Measurements from ENCODE around the gene KNSTRN. TPM values are rescaled to one million over a fixed set of nuclear protein-coding genes. Genes with fewer than 3 reads are reported as not detected.
A peak's percentile ranks its signal among the peaks of the same experiment; 100 is the strongest.

KNSTRN gene
- total RNA-seq, 4 donors from 2014 or later, result 7.2 to 16.2 (median 9.9) TPM

GRCh38 chr15:40437752-40438687, 55.5 kb downstream of the KNSTRN start:
- H3K9me3 ChIP-seq, result no peaks in the 10 kb centered on the region
- H3K27ac ChIP-seq, result no peak overlapping the region
- peaks cover 0 to 50% (median 24%) of the 10 kb centered on the region in 3 donors for H3K4me1 ChIP-seq
- H3K4me3 ChIP-seq, result no peak overlapping the region
- H3K27me3 ChIP-seq, result peaks cover 46% of the 10 kb centered on the region
- H3K36me3 ChIP-seq, result no peaks in the 10 kb centered on the region
- TF ChIP-seq POLR2AphosphoS5 (IDR thresholded peaks at IDR 0.05) (no peak), EP300 (IDR thresholded peaks at IDR 0.05) (no peak), POLR2A (IDR thresholded peaks at IDR 0.05) (no peak), CTCF (IDR thresholded peaks at IDR 0.05) (no peak)
- no peak for ATAC-seq
- 66% methylated on average over 15 of the region's 21 CpGs; no CpG with 5 or more reads in 1 of the 2 donors for WGBS, 2 donors (ENCODE audit: low coverage in 1 of 2)

DNA sequence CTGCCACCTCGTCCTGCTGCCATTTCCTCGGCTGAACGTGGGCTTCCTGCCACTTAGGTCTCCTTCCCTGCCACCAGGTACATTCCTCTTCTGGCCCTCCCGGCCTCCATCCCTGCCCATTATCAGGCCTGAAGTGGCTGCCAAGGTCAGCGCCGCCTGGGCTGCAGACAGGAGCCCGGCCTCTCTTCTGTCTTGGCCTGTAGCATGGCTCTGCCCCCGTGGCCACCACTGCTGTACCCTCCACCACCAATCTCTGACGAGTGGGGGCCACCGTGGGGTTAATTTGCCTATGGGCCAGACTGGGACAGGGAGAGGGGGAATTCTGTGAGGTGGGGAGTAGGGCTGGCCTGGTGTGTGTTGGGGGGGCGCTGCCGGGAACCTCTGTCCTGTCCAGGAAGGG, 56.2 kb downstream of the KNSTRN start:
- Histone ChIP-seq H3K36me3 (no peaks in the 10 kb centered on the region), H3K27ac (no peak overlapping the region), H3K4me3 (no peak overlapping the region), H3K4me1 (peaks cover 0 to 57% (median 26%) of the 10 kb centered on the region in 3 donors), H3K27me3 (peaks cover 46% of the 10 kb centered on the region), H3K9me3 (no peaks in the 10 kb centered on the region)
- 71 to 75% methylated on average over 3 to 5 of the region's 12 CpGs for WGBS, 2 donors (ENCODE audit: low coverage in 1 of 2)
- no peak for ATAC-seq
- TF ChIP-seq CTCF (IDR thresholded peaks at IDR 0.05) (no peak), POLR2AphosphoS5 (IDR thresholded peaks at IDR 0.05) (no peak), EP300 (IDR thresholded peaks at IDR 0.05) (no peak), POLR2A (IDR thresholded peaks at IDR 0.05) (no peak)

GRCh38 chr15:40439461-40439959, 57.0 kb downstream of the KNSTRN start:
- Histone ChIP-seq H3K27ac (peak overlapping the region in 1 of 4 donors; percentile 89), H3K4me3 (peak overlapping the region; percentile 30 to 96), H3K9me3 (no peaks in the 10 kb centered on the region), H3K4me1 (peaks cover 0 to 65% (median 26%) of the 10 kb centered on the region in 3 donors), H3K36me3 (no peaks in the 10 kb centered on the region), H3K27me3 (peaks cover 46% of the 10 kb centered on the region)
- no peak for TF ChIP-seq POLR2A (IDR thresholded peaks at IDR 0.05)
- TF ChIP-seq POLR2AphosphoS5 (IDR thresholded peaks at IDR 0.05), result no peak
- no peak for TF ChIP-seq EP300 (IDR thresholded peaks at IDR 0.05)
- no peak for TF ChIP-seq CTCF (IDR thresholded peaks at IDR 0.05)
- WGBS, 2 donors (ENCODE audit: low coverage in 1 of 2), result 0% methylated on average over 1 of the region's 15 CpGs; no CpG with 5 or more reads in 1 of the 2 donors
- ATAC-seq, result no peak

- no peak for TF ChIP-seq POLR2A (IDR thresholded peaks at IDR 0.05)
- no peak for TF ChIP-seq CTCF (IDR thresholded peaks at IDR 0.05)
- TF ChIP-seq POLR2AphosphoS5 (IDR thresholded peaks at IDR 0.05), result no peak
- no peak for TF ChIP-seq EP300 (IDR thresholded peaks at IDR 0.05)
- no peaks in the 10 kb centered on the region for H3K9me3 ChIP-seq
- peaks cover 0 to 71% (median 29%) of the 10 kb centered on the region in 3 donors for H3K4me1 ChIP-seq
- H3K27me3 ChIP-seq, result peaks cover 42% of the 10 kb centered on the region
- H3K4me3 ChIP-seq, result peak overlapping the region; percentile 30 to 96
- no peak for ATAC-seq
- 2% methylated on average over 23 of the region's 35 CpGs; no CpG with 5 or more reads in 1 of the 2 donors for WGBS, 2 donors (ENCODE audit: low coverage in 1 of 2)
- peak overlapping the region in 3 of 4 donors; percentile 83 to 89 (median 88) for H3K27ac ChIP-seq
- no peaks in the 10 kb centered on the region for H3K36me3 ChIP-seq
Observed at GRCh38 chr15:40439960-40440742, 57.6 kb downstream of the KNSTRN start.
